Muscle layer of duodenum (tissue), 2 donors: ENCODE results near the gene OR6B1.

ENCODE experiments used
- H3K27ac ChIP-seq: one replicate; pipeline ENCODE4 v1.7.0; 2013; ENCODE audit warnings: mild to moderate bottlenecking, low read length
- H3K27me3 ChIP-seq: one replicate; pipeline ENCODE4 v1.7.0; 2013; ENCODE audit warnings: low read depth, mild to moderate bottlenecking, control low read depth, low read length
- H3K36me3 ChIP-seq, 2 donors: one replicate each; pipeline ENCODE4 v1.7.0; 2013; ENCODE audit warnings: low read length in 2 of 2, control low read depth in 1 of 2, mild to moderate bottlenecking in 1 of 2; ENCODE audit not compliant: insufficient read depth in 2 of 2, control insufficient read depth in 1 of 2
- H3K4me1 ChIP-seq, 2 donors: one replicate each; pipeline ENCODE4 v1.7.0; 2013; ENCODE audit warnings: low read length in 2 of 2, mild to moderate bottlenecking in 2 of 2, control low read depth in 1 of 2, moderate library complexity in 1 of 2; ENCODE audit not compliant: insufficient read depth in 2 of 2, control insufficient read depth in 1 of 2
- H3K4me3 ChIP-seq, 2 donors: one replicate each; pipeline ENCODE4 v1.7.0; 2013; ENCODE audit warnings: low read length in 2 of 2, low read depth in 1 of 2, mild to moderate bottlenecking in 1 of 2
- H3K9me3 ChIP-seq, 2 donors: one replicate each; pipeline ENCODE4 v1.7.0; 2013; ENCODE audit warnings: low read length in 2 of 2, control low read depth in 1 of 2, mild to moderate bottlenecking in 1 of 2; ENCODE audit not compliant: control insufficient read depth in 1 of 2
- donor health status: healthy.

OR6B1 gene

DNA sequence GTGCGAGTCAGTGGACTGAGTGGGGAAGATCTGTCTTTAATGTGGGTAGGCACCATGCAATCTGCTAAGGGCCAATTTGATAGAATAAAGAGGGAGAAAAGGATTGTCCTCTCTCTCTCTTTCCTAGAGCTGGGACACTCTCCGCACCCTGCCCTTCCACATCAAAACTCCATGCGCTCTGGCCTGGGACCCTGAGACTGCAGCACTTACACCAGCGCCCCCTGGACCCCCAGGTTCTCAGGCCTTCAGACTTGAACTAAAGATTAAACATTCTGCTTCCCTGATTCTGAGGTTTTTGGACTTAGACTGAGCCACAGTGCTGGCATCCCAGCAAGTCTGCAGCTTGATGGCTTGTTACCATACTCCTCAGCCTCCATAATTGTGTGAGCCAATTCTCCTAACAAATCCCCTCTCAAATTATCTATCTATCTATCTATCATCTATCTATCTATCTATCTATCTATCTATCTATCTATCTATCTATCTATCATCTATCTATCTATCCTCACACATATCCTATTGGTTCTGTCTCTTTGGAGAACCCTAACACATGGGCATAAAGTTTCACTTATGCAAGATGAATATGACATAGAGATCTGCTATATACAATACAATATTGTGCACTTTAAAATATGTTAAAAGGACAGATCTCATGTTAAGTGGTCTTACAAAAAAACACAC, 26.2 kb downstream of the OR6B1 start:
- no peaks in the 10 kb centered on the region for H3K9me3 ChIP-seq
- no peaks in the 10 kb centered on the region for H3K27me3 ChIP-seq
- no peak overlapping the region for H3K4me3 ChIP-seq
- H3K36me3 ChIP-seq, result no peaks in the 10 kb centered on the region
- no peak overlapping the region for H3K27ac ChIP-seq
- no peaks in the 10 kb centered on the region for H3K4me1 ChIP-seq

DNA sequence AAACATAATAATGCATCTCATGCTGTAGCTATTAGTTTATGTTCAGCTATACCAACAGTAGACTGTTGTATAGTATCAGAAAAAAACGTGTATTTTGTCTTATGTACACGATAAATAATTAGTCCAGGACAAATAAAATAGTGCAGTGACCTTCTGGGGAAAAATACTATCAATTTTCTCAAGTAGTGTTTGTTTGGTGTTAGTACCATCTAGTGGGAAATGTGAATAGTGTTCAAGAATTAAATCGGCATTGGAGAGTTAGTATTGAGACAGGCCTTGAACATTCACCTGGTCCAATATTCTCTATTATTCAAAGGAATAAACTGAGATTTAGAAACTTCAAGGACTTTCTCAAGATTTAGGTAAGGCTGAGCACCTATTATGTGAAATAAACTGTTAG, 26.9 kb downstream of the OR6B1 start:
- H3K27ac ChIP-seq, result no peak overlapping the region
- H3K4me3 ChIP-seq, result no peak overlapping the region
- no peaks in the 10 kb centered on the region for H3K36me3 ChIP-seq
- no peaks in the 10 kb centered on the region for H3K9me3 ChIP-seq
- H3K27me3 ChIP-seq, result no peaks in the 10 kb centered on the region
- no peaks in the 10 kb centered on the region for H3K4me1 ChIP-seq

DNA sequence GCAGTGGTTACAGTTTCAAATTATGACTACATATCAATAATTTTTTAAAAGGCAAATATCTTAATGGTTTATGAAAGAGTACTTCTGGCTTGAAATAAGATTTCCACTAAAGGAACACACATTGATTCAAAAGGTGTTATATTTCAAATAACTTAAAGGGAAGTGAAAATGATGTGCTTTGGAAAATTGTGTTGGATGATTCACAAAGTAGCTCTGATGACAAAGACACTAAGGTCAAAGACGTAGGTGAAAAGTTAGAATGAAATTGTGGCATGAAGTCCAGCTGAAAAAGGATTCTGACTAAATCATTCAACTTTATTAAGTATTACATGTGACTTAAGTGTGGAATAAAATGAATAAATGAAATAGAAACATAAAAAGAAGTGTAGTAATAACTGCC, 27.9 kb downstream of the OR6B1 start:
- H3K4me1 ChIP-seq, result no peaks in the 10 kb centered on the region
- H3K27me3 ChIP-seq, result no peaks in the 10 kb centered on the region
- no peak overlapping the region for H3K27ac ChIP-seq
- no peaks in the 10 kb centered on the region for H3K36me3 ChIP-seq
- H3K4me3 ChIP-seq, result no peak overlapping the region
- no peaks in the 10 kb centered on the region for H3K9me3 ChIP-seq

DNA sequence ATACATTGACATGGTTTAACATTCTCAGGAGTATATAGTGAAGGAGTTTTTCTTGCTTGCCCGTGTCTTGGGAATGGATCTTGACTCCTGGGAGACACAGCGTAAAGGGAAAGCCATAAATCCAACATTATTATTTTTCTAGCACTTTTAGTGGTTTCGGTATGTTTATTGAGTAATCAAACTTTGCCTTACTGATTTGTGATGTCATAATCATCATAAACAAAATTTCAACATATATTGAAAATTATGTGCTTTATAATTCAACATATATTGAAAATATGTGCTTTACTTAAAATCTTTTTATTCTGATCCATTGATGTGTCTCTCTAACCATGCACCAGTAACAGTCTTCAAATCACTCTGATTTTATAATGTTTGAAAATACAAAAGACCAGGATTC, 28.4 kb downstream of the OR6B1 start:
- Histone ChIP-seq H3K4me3 (no peak overlapping the region), H3K27me3 (no peaks in the 10 kb centered on the region), H3K9me3 (no peaks in the 10 kb centered on the region), H3K36me3 (no peaks in the 10 kb centered on the region), H3K4me1 (no peaks in the 10 kb centered on the region), H3K27ac (no peak overlapping the region)

DNA sequence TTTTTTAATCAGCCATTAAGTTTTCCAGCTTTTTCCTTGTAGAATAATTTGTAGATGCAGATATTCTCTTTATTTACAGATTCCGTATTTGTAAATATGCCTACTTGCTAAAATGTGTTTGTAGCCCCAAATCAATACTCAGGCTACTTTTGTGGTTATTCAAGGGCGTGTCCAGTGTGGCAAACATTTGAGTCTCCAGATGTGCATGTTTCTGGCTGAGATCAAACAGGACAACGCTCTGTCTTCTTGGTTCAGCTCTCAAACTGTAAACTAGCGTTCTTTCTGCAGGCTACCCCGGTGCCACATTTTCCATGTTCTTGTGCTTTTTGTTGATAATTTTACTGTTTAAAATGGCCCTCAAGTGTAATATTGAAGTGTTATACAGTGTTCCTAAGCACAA, 32.4 kb downstream of the OR6B1 start:
- Histone ChIP-seq H3K4me3 (no peak overlapping the region), H3K4me1 (no peaks in the 10 kb centered on the region), H3K36me3 (no peaks in the 10 kb centered on the region)

DNA sequence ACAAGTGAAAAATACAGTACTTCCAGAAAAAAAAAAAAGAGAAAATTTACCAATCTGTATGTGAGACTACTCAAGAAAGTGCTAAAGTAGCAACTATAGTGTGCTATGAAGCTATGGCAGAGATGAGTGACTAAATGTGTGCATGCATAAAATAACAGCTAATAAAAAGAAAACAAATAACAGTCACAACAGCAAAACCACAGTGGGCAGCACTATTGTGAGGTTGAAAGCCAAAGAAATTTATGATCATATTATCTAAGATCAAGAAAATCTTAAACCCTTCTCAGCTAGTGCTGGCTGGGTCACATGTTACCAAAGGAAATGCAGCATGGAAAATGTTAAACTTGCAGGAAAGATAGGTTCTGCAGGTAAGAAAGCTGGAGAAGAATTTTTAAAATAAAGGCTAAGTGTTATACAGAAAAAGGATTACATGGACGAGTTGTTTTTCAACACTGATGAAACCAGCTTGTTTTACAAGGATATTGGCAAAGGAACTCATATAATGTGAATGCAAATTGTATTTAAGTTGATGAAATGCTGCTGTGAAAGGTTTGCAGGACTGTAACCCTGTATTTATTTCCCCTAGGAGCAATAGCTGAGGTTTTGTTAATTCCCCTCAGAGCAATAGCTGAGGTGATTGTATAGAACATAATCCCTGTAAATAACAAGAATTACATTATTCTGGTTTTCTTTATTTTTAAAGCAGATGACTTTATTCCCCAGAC, 33.0 kb downstream of the OR6B1 start:
- H3K36me3 ChIP-seq, result no peaks in the 10 kb centered on the region
- H3K4me1 ChIP-seq, result no peaks in the 10 kb centered on the region
- H3K27me3 ChIP-seq, result no peaks in the 10 kb centered on the region
- H3K27ac ChIP-seq, result no peak overlapping the region
- H3K9me3 ChIP-seq, result no peaks in the 10 kb centered on the region
- H3K4me3 ChIP-seq, result no peak overlapping the region

More for the DNA sequence above, 32.4 kb downstream of the OR6B1 start:
- Histone ChIP-seq H3K9me3 (no peaks in the 10 kb centered on the region), H3K27ac (no peak overlapping the region), H3K27me3 (no peaks in the 10 kb centered on the region)

DNA sequence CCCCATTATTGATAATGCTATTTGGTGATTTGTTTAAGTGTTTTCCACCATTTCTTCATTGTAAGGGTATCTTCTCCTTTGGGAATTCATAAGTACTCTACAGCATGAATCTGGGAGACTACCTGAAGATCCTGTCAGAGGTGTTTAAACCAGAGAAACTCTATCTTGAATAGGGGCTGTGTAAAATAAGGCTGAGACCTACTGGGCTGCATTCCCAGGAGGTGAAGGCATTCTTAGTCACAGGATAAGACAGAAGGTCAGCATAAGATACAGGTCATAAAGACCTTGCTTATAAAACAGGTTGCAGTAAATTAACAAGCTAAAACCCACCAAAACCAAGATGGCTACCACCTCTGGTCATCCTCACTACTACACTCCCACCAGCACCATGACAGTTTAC, 35.3 kb downstream of the OR6B1 start:
- Histone ChIP-seq H3K4me1 (no peaks in the 10 kb centered on the region), H3K4me3 (no peak overlapping the region), H3K27ac (no peak overlapping the region), H3K27me3 (no peaks in the 10 kb centered on the region), H3K9me3 (no peaks in the 10 kb centered on the region), H3K36me3 (no peaks in the 10 kb centered on the region)

DNA sequence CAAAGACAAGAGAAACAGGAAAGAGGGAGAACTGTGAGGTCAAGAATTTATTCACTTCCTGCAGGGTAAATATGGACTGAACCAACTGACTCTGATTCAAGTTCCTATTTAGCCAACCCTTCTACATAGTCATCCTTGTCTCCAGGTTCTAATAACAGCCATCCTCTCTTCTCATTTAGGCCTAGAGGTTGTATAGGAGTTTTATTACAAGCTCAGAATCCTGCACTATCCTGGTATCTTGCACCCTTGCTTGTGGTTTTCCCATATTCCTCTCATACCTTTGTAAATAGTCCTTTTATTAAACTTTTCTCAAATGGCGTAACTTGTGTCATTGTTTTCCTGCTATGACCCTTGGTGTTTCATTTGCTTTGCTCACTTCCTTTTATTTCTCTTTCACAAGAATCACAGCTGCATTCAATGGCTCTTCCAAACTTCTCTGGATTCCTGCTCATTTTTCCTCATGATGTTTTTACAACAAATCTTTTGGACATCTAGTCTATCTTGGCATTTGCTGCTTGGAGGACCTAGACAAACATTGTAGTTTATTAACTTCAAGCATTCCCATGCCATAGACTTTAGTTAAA, 36.3 kb downstream of the OR6B1 start:
- Histone ChIP-seq H3K36me3 (no peaks in the 10 kb centered on the region), H3K4me3 (no peak overlapping the region), H3K27ac (no peak overlapping the region), H3K9me3 (no peaks in the 10 kb centered on the region), H3K27me3 (no peaks in the 10 kb centered on the region), H3K4me1 (no peaks in the 10 kb centered on the region)

DNA sequence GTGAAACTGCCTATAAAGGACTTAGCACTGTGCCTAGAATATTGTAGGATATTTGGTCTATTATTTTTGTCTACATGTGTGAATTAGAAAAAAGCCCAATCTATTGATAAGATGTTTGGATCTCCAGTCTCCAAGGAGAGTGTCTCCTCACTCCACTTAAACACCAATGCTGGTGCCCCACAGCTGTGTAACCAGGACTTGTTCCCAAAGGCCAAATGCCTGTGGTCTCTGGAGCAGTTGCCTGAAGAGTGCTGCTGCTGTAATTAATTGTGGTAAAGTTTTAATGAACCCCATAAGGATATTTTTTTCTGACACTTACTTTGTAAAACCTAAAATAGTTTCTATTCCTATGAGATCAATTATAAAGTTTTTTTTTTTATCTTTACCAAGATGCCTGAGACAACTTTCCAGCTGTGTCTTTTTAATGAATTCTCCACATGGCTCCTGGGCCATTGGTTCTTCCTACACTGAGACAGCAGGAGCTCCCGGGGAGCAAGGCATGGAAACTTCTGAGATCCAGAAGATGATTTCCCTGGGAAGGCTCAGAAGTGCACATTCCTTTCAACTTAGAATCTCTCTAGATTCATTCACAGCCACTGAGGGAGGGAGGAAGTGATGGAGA, 37.4 kb downstream of the OR6B1 start:
- no peaks in the 10 kb centered on the region for H3K36me3 ChIP-seq
- H3K27me3 ChIP-seq, result no peaks in the 10 kb centered on the region
- no peak overlapping the region for H3K4me3 ChIP-seq
- H3K27ac ChIP-seq, result no peak overlapping the region
- no peaks in the 10 kb centered on the region for H3K4me1 ChIP-seq
- no peaks in the 10 kb centered on the region for H3K9me3 ChIP-seq

DNA sequence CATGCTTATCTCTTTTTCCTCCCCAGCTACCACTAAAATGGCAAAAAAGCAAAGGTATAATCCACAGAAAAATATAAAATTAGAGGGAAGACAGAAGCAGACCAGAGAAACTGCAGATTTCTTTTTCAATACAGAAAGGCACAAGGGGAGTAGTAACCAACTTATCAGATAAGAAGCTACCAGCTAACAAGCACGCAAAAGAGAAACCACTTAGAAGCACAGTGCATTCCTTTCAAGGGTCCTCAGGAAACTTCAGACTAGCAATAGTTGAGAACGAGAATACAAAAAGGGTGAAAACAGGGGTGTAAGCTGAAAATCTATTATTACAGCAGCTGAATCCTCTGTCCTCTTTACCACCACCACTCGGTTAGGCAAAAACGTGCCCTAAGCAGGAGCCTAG, 38.8 kb downstream of the OR6B1 start:
- H3K4me3 ChIP-seq, result no peak overlapping the region
- H3K27ac ChIP-seq, result no peak overlapping the region
- H3K4me1 ChIP-seq, result no peaks in the 10 kb centered on the region
- no peaks in the 10 kb centered on the region for H3K9me3 ChIP-seq
- H3K27me3 ChIP-seq, result no peaks in the 10 kb centered on the region
- no peaks in the 10 kb centered on the region for H3K36me3 ChIP-seq

DNA sequence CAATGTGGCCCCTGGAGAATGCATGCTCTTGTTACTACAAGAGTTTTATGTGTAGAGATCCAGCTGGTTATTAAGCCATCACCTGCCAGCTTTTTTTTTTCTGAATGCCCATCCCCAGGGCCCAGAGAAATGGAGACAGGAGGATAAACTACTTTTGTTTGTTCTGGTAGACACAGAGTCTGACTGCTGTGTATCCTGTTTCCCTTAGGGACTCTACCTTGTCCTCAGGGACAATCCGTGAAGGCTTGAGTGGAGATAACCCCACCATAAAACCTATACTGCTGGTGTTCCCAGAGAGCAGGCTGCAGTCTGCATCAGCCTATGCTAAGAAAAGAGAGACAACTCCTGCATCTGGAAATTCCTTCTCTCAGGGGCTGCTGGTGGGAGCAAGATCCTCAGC, 48.5 kb downstream of the OR6B1 start, which contains the start of gene OR2A5:
TSS of gene OR2A5 (plus strand) at position 301 of the 400 bp plus-strand sequence. CDS start 1,454 bp downstream, outside the sequence.
- Histone ChIP-seq H3K4me3 (no peak within 1 kb of the TSS), H3K36me3 (no peaks in the 10 kb centered on the region), H3K4me1 (no peaks in the 10 kb centered on the region), H3K27ac (no peak within 1 kb of the TSS), H3K27me3 (no peaks in the 10 kb centered on the region), H3K9me3 (no peaks in the 10 kb centered on the region)
